HepG2 (cell line): ENCODE results near the gene BABAM2. TPM values are rescaled to one million over a fixed set of nuclear protein-coding genes. Genes with fewer than 3 reads are reported as not detected.

Experiments used
- AGO2 ChIP-seq: fragments of 200-400 bp; formaldehyde crosslinking; optimal IDR thresholded peaks from 2 replicates; pipeline ENCODE3; 2017; ENCODE audit warnings: mild to moderate bottlenecking, low read depth, low read length, moderate library complexity
- ARNT ChIP-seq: fragments of 450-650 bp; IDR thresholded peaks from 2 replicates; pipeline ENCODE4 v1.6.1; 2017
- ATF4 ChIP-seq, 2 experiments: fragments of 450-650 bp in 1 of 2; sonication (generic) in 1 of 2; formaldehyde crosslinking; IDR thresholded peaks; 2 replicates each; pipeline versions ENCODE4 v1.5.0 to v1.8.0; 2020 to 2022; ENCODE audit warnings: mild to moderate bottlenecking in 1 of 2, missing genetic modification reagents in 1 of 2
- ETV5 ChIP-seq: IDR thresholded peaks from 2 replicates; pipeline ENCODE4 v1.6.1; 2018; ENCODE audit warnings: missing biosample characterization, missing genetic modification reagents, inconsistent platforms, borderline replicate concordance
- NFE2L1 ChIP-seq: sonication (generic); formaldehyde crosslinking; IDR thresholded peaks from 2 replicates; pipeline ENCODE4 v1.4.0; 2020; ENCODE audit warnings: missing genetic modification reagents, mild to moderate bottlenecking, borderline replicate concordance
- NRL ChIP-seq: sonication (generic); formaldehyde crosslinking; IDR thresholded peaks from 2 replicates; pipeline ENCODE4 v1.5.0; 2020; ENCODE audit warnings: missing genetic modification reagents, mild to moderate bottlenecking, moderate library complexity, borderline replicate concordance
- POLR2AphosphoS5 ChIP-seq: IDR thresholded peaks from 2 replicates; pipeline ENCODE4 v1.6.1; 2012; ENCODE audit warnings: low read depth, low read length
- RFXAP ChIP-seq: sonication (generic); formaldehyde crosslinking; IDR thresholded peaks from 2 replicates; pipeline ENCODE4 v1.4.0; 2020; ENCODE audit warnings: missing genetic modification reagents, borderline replicate concordance
- SOX6 ChIP-seq, 2 experiments: fragments of 450-650 bp in 1 of 2; sonication (generic) in 1 of 2; formaldehyde crosslinking in 1 of 2; IDR thresholded peaks; 2 replicates each; pipeline versions ENCODE4 v1.4.0 to v1.6.1; 2017 to 2020; ENCODE audit warnings: antibody characterized with exemption in 1 of 2, mild to moderate bottlenecking in 1 of 2, missing genetic modification reagents in 1 of 2
- TP53 ChIP-seq: sonication (generic); formaldehyde crosslinking; conservative IDR thresholded peaks from 2 replicates; pipeline ENCODE4 v1.4.0; 2020; ENCODE audit warnings: missing genetic modification reagents
- YY1 ChIP-seq: IDR thresholded peaks from 2 replicates; pipeline ENCODE4 v1.6.1; 2011; ENCODE audit warnings: low read length, low read depth, moderate library complexity, mild to moderate bottlenecking; ENCODE audit not compliant: insufficient read depth, insufficient replicate concordance
- ZKSCAN1 ChIP-seq: fragments of 150-350 bp; IDR thresholded peaks from 2 replicates; pipeline ENCODE4 v1.6.1; 2014; ENCODE audit warnings: low read length
- ZNF180 ChIP-seq: sonication (generic); formaldehyde crosslinking; IDR thresholded peaks from 2 replicates; pipeline ENCODE4 v1.4.0; 2020; ENCODE audit warnings: low read depth, missing genetic modification reagents, borderline replicate concordance
- ZNF547 ChIP-seq: sonication (generic); formaldehyde crosslinking; IDR thresholded peaks from 2 replicates; pipeline ENCODE4 v1.5.1; 2020; ENCODE audit warnings: mild to moderate bottlenecking, missing genetic modification reagents
- ZNF556 ChIP-seq: sonication (generic); formaldehyde crosslinking; IDR thresholded peaks from 2 replicates; pipeline ENCODE4 v1.4.0; 2020; ENCODE audit warnings: mild to moderate bottlenecking, missing genetic modification reagents, borderline replicate concordance
- ZNF563 ChIP-seq: sonication (generic); formaldehyde crosslinking; IDR thresholded peaks from 2 replicates; pipeline ENCODE4 v1.8.0; 2022; ENCODE audit warnings: mild to moderate bottlenecking, moderate library complexity, missing genetic modification reagents
- ZNF629 ChIP-seq: sonication (generic); formaldehyde crosslinking; conservative IDR thresholded peaks from 2 replicates; pipeline ENCODE4 v1.5.0; 2020; ENCODE audit warnings: missing genetic modification reagents
- ZNF792 ChIP-seq: IDR thresholded peaks from 2 replicates; pipeline ENCODE4 v1.6.1; 2016
- polyA plus RNA-seq, 8 experiments: library from polyadenylated mRNA; depleted of rRNA in 3 of 8; stranded (reverse) in 7 of 8; unstranded in 1 of 8; fragments of >200 nt; fragmentation: Illumina TruSeq in 4 of 8; extraction: Trizol in 4 of 8; gene quantifications; 2 replicates each; pipeline versions ENCODE4 v1.2.1 to v1.2.3, GENCODE V29; 2011 to 2016; ENCODE audit warnings: low read depth in 4 of 8, missing spikeins in 1 of 8, mixed read lengths in 1 of 8; ENCODE audit not compliant: insufficient read depth in 1 of 8
- total RNA-seq, 5 experiments: library from RNA; depleted of rRNA; stranded (reverse); fragments of >200 nt; fragmentation: Illumina TruSeq; extraction: Trizol; gene quantifications; 2 replicates each; pipeline ENCODE4 v1.2.3, GENCODE V29; 2016; ENCODE audit warnings: low read depth in 1 of 5
- TF ChIP-seq, protein P1 (sequence below): sonication (generic); formaldehyde crosslinking; IDR thresholded peaks from 2 replicates; pipeline ENCODE4 v1.5.0; 2020; ENCODE audit warnings: mild to moderate bottlenecking, missing genetic modification reagents, borderline replicate concordance
- TF ChIP-seq, protein P2 (sequence below): sonication (generic); formaldehyde crosslinking; IDR thresholded peaks from 2 replicates; pipeline ENCODE4 v1.8.1; 2023; ENCODE audit warnings: mild to moderate bottlenecking, missing genetic modification reagents

BABAM2 gene
- total and polyA plus RNA-seq, 2 of the 13 experiments (the other 11 are each of a cell fraction or from before 2014, with no cell fraction given): 24.9 to 28.0 TPM

DNA sequence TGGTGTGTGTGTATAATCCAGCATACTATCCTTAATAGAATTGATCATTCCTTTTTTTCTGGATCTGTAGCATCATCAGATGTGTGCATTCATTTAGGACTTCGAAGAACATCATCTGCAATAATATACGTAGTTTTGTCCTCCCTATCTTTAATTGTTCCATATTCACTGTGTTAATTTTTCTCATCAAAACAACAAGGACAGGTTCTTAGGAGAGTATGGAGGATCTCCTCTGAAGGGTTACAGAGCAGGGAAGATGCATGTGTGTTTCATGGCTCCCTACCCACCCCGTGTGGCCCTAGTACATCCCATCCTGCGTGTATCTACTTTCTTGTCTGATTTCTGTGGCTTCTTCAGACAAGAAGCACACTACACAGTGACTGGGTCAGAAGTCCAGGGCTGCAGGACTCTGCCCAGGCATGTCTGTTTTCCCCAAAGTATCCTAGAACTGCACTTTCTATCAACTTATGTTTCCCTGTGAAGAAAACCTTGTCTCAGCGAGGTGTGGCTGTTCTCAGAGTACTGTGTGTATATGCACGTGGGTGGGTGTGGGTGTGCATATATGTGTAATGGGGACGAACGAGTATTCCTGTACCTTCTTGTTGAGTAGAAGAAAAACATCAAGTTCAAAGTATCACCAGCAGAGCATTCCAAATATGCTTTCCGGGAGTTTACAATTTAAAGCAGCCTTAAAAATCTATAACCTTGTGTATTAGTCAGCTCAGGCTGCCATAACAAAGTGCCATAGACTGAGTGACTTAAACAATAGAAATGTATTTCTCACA is 281.8 kb downstream of the BABAM2 start (continued):
- TF ChIP-seq, protein P1, sequence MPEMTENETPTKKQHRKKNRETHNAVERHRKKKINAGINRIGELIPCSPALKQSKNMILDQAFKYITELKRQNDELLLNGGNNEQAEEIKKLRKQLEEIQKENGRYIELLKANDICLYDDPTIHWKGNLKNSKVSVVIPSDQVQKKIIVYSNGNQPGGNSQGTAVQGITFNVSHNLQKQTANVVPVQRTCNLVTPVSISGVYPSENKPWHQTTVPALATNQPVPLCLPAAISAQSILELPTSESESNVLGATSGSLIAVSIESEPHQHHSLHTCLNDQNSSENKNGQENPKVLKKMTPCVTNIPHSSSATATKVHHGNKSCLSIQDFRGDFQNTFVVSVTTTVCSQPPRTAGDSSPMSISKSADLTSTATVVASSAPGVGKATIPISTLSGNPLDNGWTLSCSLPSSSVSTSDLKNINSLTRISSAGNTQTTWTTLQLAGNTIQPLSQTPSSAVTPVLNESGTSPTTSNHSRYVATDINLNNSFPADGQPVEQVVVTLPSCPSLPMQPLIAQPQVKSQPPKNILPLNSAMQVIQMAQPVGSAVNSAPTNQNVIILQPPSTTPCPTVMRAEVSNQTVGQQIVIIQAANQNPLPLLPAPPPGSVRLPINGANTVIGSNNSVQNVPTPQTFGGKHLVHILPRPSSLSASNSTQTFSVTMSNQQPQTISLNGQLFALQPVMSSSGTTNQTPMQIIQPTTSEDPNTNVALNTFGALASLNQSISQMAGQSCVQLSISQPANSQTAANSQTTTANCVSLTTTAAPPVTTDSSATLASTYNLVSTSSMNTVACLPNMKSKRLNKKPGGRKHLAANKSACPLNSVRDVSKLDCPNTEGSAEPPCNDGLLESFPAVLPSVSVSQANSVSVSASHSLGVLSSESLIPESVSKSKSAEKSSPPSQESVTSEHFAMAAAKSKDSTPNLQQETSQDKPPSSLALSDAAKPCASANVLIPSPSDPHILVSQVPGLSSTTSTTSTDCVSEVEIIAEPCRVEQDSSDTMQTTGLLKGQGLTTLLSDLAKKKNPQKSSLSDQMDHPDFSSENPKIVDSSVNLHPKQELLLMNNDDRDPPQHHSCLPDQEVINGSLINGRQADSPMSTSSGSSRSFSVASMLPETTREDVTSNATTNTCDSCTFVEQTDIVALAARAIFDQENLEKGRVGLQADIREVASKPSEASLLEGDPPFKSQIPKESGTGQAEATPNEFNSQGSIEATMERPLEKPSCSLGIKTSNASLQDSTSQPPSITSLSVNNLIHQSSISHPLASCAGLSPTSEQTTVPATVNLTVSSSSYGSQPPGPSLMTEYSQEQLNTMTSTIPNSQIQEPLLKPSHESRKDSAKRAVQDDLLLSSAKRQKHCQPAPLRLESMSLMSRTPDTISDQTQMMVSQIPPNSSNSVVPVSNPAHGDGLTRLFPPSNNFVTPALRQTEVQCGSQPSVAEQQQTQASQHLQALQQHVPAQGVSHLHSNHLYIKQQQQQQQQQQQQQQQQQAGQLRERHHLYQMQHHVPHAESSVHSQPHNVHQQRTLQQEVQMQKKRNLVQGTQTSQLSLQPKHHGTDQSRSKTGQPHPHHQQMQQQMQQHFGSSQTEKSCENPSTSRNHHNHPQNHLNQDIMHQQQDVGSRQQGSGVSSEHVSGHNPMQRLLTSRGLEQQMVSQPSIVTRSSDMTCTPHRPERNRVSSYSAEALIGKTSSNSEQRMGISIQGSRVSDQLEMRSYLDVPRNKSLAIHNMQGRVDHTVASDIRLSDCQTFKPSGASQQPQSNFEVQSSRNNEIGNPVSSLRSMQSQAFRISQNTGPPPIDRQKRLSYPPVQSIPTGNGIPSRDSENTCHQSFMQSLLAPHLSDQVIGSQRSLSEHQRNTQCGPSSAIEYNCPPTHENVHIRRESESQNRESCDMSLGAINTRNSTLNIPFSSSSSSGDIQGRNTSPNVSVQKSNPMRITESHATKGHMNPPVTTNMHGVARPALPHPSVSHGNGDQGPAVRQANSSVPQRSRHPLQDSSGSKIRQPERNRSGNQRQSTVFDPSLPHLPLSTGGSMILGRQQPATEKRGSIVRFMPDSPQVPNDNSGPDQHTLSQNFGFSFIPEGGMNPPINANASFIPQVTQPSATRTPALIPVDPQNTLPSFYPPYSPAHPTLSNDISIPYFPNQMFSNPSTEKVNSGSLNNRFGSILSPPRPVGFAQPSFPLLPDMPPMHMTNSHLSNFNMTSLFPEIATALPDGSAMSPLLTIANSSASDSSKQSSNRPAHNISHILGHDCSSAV: no peak
- TF ChIP-seq ZNF180 (CRISPR knock-in tag): no peak
- no peak for TF ChIP-seq RFXAP
- no peak for TF ChIP-seq YY1
- TF ChIP-seq POLR2AphosphoS5: no peak
- TF ChIP-seq ZNF547 (CRISPR knock-in tag): no peak
- TF ChIP-seq ZNF792: no peak
- TF ChIP-seq ZNF629 (CRISPR knock-in tag): no peak
- no peak for TF ChIP-seq ETV5 (CRISPR knock-in tag)
- no peak for TF ChIP-seq ZKSCAN1
- TF ChIP-seq ZNF556 (CRISPR knock-in tag): no peak
- TF ChIP-seq SOX6 (IDR thresholded peaks at IDR 0.05): no peak
- TF ChIP-seq SOX6 (CRISPR knock-in tag; IDR thresholded peaks at IDR 0.05): peak; percentile 38
- TF ChIP-seq TP53 (CRISPR knock-in tag): peak; percentile 99
- TF ChIP-seq NRL (CRISPR knock-in tag): no peak
- TF ChIP-seq NFE2L1 (CRISPR knock-in tag): no peak
- TF ChIP-seq ZNF563 (CRISPR knock-in tag): no peak
- no peak for TF ChIP-seq ATF4 (CRISPR knock-in tag; IDR thresholded peaks at IDR 0.05)
- TF ChIP-seq AGO2: no peak
- TF ChIP-seq, protein P2, sequence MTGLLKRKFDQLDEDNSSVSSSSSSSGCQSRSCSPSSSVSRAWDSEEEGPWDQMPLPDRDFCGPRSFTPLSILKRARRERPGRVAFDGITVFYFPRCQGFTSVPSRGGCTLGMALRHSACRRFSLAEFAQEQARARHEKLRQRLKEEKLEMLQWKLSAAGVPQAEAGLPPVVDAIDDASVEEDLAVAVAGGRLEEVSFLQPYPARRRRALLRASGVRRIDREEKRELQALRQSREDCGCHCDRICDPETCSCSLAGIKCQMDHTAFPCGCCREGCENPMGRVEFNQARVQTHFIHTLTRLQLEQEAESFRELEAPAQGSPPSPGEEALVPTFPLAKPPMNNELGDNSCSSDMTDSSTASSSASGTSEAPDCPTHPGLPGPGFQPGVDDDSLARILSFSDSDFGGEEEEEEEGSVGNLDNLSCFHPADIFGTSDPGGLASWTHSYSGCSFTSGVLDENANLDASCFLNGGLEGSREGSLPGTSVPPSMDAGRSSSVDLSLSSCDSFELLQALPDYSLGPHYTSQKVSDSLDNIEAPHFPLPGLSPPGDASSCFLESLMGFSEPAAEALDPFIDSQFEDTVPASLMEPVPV (CRISPR knock-in tag): no peak
- no peak for TF ChIP-seq ARNT
